ENCODE data around the gene ELP5.

The ELP5 gene, protein sequence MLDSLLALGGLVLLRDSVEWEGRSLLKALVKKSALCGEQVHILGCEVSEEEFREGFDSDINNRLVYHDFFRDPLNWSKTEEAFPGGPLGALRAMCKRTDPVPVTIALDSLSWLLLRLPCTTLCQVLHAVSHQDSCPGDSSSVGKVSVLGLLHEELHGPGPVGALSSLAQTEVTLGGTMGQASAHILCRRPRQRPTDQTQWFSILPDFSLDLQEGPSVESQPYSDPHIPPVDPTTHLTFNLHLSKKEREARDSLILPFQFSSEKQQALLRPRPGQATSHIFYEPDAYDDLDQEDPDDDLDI

DNA sequence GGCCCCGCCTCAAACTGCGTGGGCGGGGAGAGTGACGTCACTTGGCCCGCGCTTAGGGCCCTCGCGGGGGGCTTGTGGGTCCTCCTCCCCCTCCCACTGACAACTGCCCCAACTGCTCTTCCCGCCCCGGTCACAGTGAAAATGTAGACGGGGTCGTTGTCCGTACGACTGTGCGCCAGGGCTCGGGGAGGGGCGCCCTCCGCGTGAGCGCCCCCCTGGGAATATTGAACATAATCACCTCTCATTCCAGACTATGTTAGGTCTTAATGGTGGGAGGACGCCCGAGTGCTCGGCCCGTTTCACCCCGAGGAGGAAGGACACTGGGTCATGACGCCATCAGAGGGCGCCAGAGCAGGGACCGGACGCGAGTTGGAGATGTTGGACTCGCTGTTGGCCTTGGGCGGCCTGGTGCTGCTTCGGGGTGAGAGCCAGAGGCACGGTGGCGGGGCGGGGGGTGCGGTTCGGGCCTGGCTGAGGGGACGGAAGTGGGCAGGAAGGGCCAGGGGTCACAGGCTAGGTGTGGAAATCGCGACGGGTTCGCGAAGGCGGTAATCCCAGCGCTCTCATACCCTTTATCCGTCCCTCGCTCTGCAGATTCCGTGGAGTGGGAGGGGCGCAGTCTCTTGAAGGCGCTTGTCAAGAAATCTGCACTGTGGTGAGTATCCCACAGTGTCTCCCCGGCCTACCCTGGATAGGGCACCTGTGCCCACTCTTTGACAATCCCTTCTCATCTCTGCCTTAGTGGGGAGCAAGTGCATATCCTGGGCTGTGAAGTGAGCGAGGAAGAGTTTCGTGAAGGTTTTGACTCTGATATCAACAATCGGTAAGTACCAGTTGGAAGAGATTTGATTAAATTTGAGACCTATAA lies at the start of gene ELP5:
Gene ELP5, plus strand, starts transcription at position 40 of the 868 bp plus-strand sequence. Its CDS starts 336 bp downstream, at position 376.
- peak; percentile 99 for DNase-seq (ENCODE audit: low read depth, low spot score)

DNA sequence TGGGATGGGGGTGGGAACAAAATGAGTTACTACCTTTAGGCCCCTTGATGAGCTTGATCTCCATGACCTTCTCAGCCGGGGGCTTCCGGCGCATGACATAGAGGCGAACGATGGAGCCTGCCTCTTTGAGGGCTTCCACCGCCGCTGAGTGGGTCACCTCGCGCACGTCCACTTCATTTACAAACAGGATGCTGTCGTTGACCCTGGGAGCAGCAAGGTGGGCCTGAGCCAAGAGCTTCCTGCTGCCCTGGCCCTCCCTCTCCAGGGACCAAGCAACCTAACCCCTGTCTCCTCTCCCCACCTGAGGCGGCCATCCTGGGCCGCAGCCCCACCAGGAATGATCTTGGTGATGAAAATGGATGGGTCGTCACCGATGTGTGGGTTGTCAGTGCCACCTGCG lies 48.6 kb upstream of the ELP5 start:
- DNase-seq (ENCODE audit: low read depth, low spot score), result no peak

DNA sequence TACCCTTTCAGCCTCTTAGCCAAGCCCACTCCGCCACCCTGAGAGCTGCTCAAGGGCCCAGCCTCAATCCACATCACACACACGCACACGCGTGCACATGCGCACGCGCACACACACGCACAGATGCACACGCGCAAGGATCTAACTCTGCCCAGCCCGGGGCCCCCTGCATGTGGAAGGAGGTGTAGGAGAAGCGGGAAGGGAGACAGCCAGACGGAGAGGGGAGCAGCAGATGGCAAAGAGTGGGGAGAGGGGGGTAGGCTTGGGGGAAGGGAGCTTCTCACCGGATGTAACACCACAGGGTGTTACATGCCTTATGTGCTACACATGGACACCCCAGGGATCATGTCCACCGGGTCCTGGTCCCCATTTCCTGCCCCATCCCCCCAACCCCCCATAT lies 47.7 kb upstream of the ELP5 start:
- DNase-seq (ENCODE audit: low read depth, low spot score), result no peak

DNA sequence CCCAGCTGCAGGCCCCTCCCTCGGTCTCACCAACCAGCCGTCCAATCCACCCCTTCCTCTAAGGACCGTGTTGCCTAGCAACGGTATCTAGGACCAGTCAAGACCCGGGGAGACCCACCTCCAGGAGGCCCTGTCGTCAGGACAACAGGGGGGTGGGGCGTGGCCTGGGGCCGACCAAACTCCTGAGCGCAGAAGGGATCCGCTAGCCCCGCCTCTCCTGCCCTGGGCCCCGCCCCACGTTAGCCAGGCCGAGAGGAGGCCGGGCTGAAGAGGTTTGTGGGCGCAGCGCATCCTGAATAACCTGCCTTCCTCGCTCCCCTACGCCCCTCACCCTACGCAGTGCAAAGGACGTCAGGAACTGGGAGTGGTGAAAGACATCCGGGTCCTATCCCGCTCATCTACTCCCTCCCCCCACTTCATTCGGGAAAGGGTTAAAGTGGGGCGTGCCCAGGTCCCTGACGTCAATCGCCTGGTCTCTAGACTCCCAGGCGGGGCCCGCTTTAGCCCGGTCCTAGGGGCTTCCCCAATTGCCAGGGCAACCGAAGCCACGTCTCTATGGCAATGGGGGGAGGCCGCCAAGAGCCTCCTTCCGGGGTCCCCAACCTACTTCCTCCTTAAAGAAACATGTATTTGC lies 47.1 kb upstream of the ELP5 start:
- DNase-seq (ENCODE audit: low read depth, low spot score), result peak; percentile 96

DNA sequence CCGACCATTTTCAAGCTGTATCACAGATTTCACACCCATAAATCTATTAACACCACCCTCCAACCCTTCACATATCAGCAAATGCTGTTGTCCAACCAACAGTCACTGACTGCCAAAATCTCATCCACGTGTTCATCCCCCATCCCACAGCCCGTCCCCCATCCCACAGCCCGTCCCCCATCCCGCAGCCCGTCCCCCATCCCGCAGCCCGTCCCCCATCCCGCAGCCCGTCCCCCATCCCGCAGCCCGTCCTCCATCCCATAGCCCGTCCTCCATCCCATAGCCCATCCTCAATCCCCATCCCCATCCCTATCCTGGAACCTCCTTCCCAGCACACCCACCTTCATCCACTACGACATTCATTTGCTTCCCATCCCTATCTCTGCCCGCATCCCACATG lies 46.5 kb upstream of the ELP5 start:
- no peak for DNase-seq (ENCODE audit: low read depth, low spot score)

DNA sequence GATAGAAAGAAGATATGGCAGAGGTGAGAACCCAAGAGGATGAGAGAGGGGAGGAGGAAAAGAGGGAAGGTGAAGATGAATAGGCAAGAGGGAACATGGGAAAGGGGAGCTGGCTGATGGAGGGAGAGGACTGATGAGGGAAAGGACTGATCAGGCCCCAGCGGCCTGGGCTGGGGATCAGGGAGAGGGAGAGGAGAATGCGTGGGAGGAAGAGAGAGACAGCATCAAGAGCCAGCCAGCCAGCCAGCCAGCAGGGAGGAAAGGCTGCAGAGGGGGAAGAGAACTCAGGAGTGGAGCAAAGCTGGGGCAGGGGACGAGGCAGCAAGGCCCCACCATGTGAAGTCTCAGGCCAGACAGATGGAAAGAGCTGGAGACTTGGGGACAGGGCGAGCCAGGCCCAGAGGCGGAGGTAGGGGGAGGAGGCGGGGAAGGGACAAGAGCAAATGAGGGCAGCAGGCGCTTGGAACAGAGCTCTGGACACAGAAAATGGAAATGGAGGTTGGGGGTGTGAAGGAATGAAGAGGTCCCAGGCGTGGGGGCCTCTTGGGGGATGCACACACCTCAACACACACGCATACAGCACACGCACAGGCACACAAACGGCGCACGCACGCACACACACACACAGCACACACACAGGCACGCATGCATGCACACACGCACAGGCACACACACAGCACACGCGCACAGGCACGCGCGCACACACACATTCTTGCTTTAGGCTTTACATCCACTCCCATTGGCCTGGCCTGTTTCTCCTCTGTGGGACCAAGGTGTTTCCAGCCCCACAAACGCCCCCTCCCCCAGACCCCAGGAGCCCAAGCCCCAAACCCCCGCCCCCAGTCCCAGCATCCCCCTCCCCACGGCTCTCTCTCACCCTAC lies 44.7 kb upstream of the ELP5 start:
- DNase-seq (ENCODE audit: low read depth, low spot score), result no peak

DNA sequence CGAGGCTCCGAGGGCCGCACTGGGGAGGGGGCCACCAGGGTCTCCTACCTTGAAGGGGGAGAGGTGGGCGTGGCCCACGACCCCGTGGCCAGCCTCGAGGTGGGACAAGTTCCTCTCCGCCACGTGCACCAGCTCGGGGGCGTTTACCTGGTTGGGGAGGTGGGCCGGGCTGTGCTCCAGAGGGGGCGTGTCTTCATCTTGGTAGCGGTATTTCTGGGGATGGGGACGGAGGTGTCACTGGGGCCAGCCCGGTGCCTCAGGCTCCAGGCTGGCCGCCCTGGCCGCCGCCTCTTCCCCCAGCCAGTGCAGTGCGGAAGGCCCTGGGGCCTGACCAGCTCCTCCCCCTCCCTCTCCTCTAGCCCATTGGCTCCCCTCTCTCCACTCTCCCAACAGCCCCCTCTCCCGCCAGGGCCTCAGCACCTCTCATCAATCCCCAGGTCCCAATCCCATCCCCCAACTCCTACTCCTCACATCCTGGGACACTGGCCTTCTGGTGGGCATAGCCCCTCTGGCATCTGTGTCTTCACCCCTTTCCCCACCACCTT lies 43.9 kb upstream of the ELP5 start:
- DNase-seq (ENCODE audit: low read depth, low spot score), result peak; percentile 90

DNA sequence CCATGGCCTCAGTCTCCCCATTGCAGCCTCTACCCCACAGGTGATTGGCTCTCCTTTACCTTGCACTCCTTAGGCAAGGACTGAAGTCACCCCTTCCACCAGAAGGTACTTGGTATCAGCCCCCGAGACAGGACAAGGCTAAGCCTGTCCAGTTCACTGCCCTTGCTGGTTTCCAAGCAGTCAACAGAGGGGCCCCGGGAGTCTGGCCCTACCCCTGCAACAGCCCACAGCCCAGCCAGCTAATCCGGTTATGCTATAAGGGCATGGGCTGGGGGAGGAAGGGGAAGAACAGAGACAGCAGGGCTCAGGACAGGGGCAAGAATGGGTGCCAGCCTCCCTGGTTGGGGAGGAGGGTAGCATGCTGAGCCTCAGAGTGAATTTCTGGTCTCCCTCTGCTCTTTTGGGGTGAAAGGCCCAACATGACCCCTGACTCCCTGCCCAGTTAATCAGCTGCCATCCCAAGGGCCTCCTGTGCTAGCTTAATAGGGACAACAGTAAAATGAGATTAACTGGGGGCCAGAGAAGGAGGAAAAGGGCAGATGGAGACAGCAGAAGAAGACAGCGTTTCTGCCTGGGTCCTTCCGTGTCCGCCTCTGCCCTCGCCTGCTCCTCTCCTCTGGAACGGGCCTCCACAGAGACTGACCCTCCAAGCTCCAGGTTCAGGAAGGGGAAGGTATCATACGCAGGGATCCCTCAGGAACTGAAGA lies 43.1 kb upstream of the ELP5 start:
- DNase-seq (ENCODE audit: low read depth, low spot score), result no peak

DNA sequence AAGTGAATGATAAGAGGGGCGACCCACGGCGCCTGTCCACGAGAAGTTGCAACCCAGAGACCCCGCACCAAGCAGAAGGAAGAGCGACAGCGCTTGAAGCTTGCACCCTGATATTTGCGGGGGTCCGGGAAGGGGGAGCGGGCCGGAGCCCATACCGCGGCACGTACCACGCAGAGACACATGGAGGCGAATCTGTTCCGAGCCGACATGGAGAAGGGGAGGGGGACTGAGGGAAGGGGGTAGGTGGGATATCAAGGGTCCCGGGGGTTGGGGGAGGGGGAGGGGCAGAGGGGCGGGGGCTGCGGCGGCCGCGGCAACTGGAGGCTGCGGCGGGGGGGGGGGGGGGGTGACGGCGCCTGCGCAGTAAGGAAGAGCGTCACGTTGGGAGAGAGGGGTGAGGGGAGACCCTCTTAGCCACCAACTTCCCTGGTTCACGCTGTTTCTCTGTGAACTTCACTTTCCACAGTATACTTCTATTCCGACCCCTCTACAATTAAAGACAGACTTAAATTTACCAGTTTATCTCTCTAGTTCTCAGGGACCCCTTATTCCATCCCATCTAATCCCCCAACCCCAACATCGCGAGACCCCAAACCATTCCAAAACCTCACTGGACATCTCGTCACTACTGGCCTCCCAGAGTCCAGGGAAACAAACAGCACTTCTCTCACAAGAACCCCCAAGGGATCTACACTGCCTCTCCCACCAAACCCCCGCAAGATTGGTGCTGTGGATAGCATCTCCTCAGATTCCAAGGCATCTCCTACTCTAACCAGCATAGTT lies 40.3 kb upstream of the ELP5 start:
- no peak for DNase-seq (ENCODE audit: low read depth, low spot score)

DNA sequence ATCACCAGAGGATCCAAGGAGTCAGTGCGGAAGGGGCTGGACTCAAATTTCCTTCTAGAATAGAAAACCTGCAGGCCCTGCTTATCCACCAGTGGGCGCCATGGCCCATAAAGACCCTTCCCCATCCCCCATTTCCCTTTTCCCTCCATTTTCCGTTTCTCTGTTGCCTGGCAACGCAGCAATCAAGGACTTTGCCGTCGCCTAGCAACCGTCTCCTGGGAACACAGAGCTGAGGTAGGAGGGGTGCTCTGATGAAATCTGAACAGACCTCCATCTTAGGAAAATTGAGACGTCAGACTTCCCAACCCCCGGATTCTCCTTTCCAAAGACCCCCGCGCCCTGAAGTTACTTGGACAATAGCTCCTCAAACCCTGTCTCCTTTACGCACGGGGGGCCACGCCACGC lies 38.1 kb upstream of the ELP5 start:
- peak; percentile 99 for DNase-seq (ENCODE audit: low read depth, low spot score)

DNA sequence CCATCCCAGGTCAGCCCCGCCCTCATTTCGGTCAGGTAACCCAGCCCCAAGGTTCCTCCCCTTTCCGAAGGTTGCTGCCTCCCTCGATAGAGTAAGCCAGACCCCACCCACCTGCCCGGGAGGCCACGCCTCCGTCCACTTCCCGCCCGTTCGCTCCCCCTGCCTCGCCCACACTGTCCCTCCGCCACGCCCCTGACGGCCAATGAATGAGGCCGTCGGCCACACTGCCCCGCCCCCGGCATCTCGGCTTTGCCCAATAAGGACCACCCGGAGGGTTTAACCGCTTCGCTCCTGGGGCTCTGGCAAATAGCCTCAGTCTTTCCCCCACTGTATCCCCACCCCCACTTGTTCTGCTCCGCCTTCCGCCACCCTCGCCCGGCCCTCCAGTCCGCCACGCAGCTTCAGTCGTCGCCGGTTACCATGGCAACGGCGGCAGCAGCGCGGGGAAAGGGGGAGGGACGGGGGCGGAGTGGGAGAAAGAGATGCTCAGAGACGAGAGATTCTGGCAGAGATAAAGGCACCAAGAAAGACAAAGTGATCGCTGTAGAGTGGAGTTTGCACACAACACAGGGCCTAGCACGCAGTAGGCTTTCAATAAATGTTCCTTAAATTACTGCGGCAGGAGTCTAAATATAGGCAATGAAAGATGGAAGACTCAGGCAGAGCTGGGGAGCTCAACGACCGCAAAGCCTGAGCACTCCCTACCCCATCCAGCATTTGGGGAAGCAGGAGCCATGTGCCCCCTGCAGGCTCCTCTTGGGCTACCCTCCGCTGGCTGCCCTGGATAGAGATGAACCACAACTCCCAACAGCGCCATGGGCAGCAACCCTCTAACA lies 37.5 kb upstream of the ELP5 start:
- DNase-seq (ENCODE audit: low read depth, low spot score), result peak; percentile 99

DNA sequence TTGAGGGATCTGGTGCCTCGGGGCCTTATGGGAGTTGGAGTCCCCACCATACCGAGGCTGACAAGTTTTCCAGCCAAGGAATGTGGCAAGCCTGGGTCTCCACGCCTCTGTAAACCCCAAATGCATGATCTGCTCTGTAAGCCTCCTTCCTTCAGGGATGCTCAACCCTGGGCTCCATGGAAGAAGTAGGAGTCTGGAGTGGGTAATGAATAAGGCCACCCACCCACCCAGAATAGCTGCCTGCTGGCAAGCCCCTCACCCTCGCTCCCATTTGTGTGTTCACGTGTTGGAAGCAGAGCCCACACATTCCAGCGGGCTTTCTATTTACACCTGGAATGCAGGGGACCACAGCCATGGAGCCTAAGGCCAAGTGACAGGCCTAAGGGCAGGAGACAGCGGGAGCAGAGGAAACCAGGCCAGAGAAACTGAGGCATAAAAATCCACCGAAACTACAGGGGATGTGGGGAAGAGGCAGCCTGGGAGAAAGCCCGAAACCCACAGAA lies 36.8 kb upstream of the ELP5 start:
- no peak for DNase-seq (ENCODE audit: low read depth, low spot score)

DNA sequence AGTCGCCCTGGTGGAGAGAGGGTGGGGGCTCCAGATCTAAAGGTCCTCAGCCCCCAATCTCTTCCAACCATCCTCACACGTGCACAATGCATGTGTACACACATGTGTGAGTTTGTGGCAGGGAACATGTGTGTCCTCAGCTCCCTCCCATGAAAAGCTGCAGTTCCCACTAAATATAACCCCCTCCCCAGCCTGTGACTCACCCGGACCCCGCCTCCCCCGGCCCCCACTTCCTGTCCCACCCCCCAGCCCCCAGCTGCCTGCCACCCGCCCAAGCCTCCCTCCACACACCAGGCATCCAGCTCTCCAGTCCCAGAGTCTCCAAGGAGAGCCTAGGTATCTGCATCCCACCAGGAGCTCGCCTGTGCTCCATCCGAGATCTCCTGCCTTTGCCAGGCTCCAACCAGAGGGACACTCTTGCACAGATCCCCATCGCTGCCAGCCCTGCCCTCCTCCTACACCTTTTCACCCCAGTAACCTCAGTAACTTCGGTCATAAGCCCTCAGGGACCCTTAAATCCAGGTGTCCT lies 36.3 kb upstream of the ELP5 start:
- no peak for DNase-seq (ENCODE audit: low read depth, low spot score)

DNA sequence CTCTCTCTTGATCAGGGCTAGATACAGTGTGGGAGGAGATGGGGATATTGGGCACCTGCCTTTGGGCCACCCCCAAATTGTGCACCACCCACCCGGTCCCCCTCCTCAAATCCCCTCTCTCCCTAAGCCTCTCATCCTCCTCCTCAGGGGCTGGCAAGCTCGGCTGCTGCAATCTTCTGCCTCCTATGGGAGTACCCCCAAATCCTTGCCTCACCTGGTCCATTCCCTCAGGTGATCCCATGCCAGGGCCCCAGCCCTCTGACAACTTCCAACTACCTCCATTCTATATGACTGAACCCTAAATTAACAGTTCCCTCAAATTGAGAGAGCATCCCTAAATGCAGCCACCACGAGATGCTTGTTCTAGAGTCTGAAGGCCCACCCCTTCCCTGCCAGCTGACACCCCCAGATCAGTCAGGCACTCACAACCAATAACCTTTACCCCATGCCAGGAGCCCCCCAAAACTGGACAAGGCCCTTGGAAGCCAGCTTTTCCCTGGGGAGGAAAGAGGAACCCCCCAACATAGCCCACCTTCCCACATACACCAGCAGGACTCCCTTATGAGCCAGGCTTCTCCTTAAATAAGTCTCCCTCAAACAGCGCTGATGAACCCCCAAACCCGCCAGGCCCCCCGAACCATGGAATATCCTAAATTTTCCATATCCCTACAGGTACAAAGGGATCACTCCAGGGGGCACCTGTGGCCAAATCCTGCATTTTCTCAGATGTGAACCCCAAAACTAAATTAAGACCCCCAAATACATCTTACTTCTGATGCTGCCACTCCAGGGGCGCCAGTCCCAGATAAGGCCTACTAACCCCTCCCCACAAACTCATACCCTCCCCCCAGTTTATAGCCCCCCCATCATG lies 35.5 kb upstream of the ELP5 start:
- DNase-seq (ENCODE audit: low read depth, low spot score), result no peak

DNA sequence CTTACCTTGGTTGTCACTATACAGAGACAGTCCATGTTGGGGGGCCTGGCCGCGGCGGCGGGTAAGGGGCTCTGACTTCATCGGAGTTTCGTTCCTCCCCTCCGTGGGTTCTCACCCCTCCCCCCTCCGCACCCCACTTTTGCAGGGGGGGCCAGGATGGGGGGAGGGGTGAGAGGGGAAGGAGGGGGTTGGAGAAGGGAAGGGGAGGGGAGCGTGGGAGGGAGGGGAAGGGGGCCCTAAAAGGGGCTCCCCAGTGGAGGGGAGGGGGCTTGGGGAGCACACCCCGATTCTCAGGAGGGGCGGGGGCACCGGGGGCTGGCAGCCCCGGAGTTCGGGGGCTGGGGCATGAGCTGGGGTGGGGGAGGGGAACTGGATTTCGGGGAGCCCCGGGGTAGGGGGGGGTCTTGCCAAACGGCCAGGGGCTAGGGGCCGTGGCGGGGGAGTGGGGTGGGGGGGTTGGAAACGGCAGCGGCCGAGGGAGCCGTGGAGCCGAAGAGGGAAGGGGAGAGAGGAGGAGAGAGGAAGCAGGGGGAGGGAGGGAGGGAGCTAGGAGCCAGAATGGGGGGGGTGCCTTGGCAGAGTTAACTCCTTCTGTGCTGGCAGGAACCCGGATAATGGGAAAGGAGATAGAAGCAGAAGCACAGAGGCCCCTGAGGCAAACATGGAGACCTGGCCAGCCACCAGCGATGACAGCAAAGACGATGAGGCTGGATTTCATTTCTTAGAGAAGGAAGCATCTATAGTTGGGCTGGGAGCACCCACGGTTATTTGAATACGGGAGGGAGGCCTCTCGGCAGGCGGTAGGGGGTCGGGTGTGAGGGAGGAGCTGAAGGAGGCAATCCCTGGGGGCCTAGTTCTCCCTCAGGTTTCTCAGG lies 34.7 kb upstream of the ELP5 start:
- DNase-seq (ENCODE audit: low read depth, low spot score), result no peak

DNA sequence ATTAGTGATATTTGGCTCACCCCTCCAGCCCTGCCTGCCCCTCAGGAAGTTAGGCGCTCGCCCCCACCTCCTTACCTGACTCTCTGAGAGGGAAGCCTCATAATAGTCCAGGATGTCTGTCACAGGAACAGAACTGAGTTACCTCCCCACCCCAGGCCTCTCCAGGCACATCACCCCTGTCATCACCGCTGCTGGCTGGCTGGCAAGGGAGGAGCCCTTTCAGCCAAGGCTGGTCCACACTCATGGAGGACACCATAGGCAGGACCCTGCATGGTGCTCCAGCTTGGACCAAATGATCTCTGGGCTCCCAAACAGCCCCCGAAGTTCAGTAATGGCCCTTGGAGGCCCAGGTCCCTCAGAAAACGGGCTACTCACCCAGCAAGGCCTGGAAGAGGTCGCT lies 33.8 kb upstream of the ELP5 start:
- no peak for DNase-seq (ENCODE audit: low read depth, low spot score)
